HG03575 (cell line): Measurements from ENCODE around the gene ACSM6.

ENCODE experiments used
- ATAC-seq: cut with Tn5 transposase; IDR thresholded peaks from one replicate; pipeline ENCODE4 v1.9.1; 2021; ENCODE audit not compliant: unreplicated experiment, insufficient number of reproducible peaks, low FRiP score; ENCODE audit errors: extremely low read depth

ACSM6 gene

GRCh38 chr10:95241533-95241932 is 47.5 kb downstream of the ACSM6 start:
- no peak for ATAC-seq

- ATAC-seq: no peak
Observed at GRCh38 chr10:95242581-95243317, 48.7 kb downstream of the ACSM6 start.

GRCh38 chr10:95243318-95243617 is 49.2 kb downstream of the ACSM6 start:
- ATAC-seq: no peak

- no peak for ATAC-seq
Observed at GRCh38 chr10:95244152-95244551, 50.1 kb downstream of the ACSM6 start.

- ATAC-seq: peak; percentile 89
Observed at GRCh38 chr10:95245425-95246055, 51.5 kb downstream of the ACSM6 start.

- no peak for ATAC-seq
Observed at GRCh38 chr10:95246582-95247051, 52.6 kb downstream of the ACSM6 start.

GRCh38 chr10:95247200-95247880 is 53.3 kb downstream of the ACSM6 start:
- no peak for ATAC-seq

- no peak for ATAC-seq
Observed at GRCh38 chr10:95247881-95248583, 54.0 kb downstream of the ACSM6 start.

GRCh38 chr10:95248989-95249388 is 55.0 kb downstream of the ACSM6 start:
- no peak for ATAC-seq

GRCh38 chr10:95249467-95249866 is 55.4 kb downstream of the ACSM6 start:
- ATAC-seq: no peak

- ATAC-seq: no peak
Observed at GRCh38 chr10:95250856-95251255, 56.8 kb downstream of the ACSM6 start.

GRCh38 chr10:95253007-95253406 is 59.0 kb downstream of the ACSM6 start:
- ATAC-seq: no peak

- no peak for ATAC-seq
Observed at GRCh38 chr10:95253686-95254085, 59.6 kb downstream of the ACSM6 start.

GRCh38 chr10:95254629-95255028 is 60.6 kb downstream of the ACSM6 start:
- no peak for ATAC-seq

- ATAC-seq: no peak
Observed at GRCh38 chr10:95256268-95256667, 62.2 kb downstream of the ACSM6 start.

GRCh38 chr10:95257849-95258248 is 63.8 kb downstream of the ACSM6 start:
- no peak for ATAC-seq

GRCh38 chr10:95260397-95260881 is 66.4 kb downstream of the ACSM6 start:
- no peak for ATAC-seq

- no peak for ATAC-seq
Observed at GRCh38 chr10:95260909-95261552, 67.0 kb downstream of the ACSM6 start.

GRCh38 chr10:95261926-95262325 is 67.9 kb downstream of the ACSM6 start:
- ATAC-seq: no peak
